Lung microvascular endothelial cell (primary cell): ENCODE results near the gene MEX3C. TPM values are rescaled to one million over a fixed set of nuclear protein-coding genes. Genes with fewer than 3 reads are reported as not detected.

Experiments
- DNase-seq, 2 donors: peaks; one replicate each; pipeline versions ENCODE4 v3.0.0 to v3.0.0-alpha.2; 2010; ENCODE audit warnings: low read depth in 2 of 2
- total RNA-seq: library from RNA; depleted of rRNA; stranded (reverse); fragments of >200 nt; gene quantifications from 2 replicates; pipeline ENCODE4 v1.2.1, GENCODE V29; 2014

Gene MEX3C
- total RNA-seq, 1 donor from 2014 or later = 26.0 TPM

GRCh38 chr18:51154431-51155063, 42.9 kb downstream of the MEX3C start:
- no peak for DNase-seq

- DNase-seq = no peak
Measured at GRCh38 chr18:51153659-51154371, 43.7 kb downstream of the MEX3C start.

GRCh38 chr18:51151568-51152511, 45.6 kb downstream of the MEX3C start:
- DNase-seq = no peak

GRCh38 chr18:51151185-51151567, 46.3 kb downstream of the MEX3C start:
- DNase-seq = no peak

GRCh38 chr18:51150113-51150700, 47.3 kb downstream of the MEX3C start:
- no peak for DNase-seq

GRCh38 chr18:51149670-51150069, 47.8 kb downstream of the MEX3C start:
- DNase-seq = no peak

GRCh38 chr18:51146909-51147308, 50.6 kb downstream of the MEX3C start:
- no peak for DNase-seq

GRCh38 chr18:51138936-51139335, 58.5 kb downstream of the MEX3C start:
- DNase-seq = no peak

- DNase-seq = no peak
Measured at GRCh38 chr18:51137891-51138290, 59.6 kb downstream of the MEX3C start.

- DNase-seq = no peak
Measured at GRCh38 chr18:51137026-51137729, 60.3 kb downstream of the MEX3C start.

GRCh38 chr18:51135795-51136194, 61.7 kb downstream of the MEX3C start:
- peak in 1 of 2 donors; percentile 19 for DNase-seq

GRCh38 chr18:51135364-51135763, 62.1 kb downstream of the MEX3C start:
- DNase-seq = peak; percentile 11 to 22

GRCh38 chr18:51134721-51135120, 62.8 kb downstream of the MEX3C start:
- DNase-seq = no peak

GRCh38 chr18:51133580-51134160, 63.8 kb downstream of the MEX3C start:
- peak in 1 of 2 donors; percentile 3 for DNase-seq

GRCh38 chr18:51132256-51132935, 65.1 kb downstream of the MEX3C start:
- no peak for DNase-seq

- DNase-seq = peak in 1 of 2 donors; percentile 77
Measured at GRCh38 chr18:51128533-51128932, 68.9 kb downstream of the MEX3C start.

GRCh38 chr18:51127664-51128063, 69.8 kb downstream of the MEX3C start:
- no peak for DNase-seq

GRCh38 chr18:51125976-51126375, 71.5 kb downstream of the MEX3C start:
- DNase-seq = no peak
